SKM-1 (cell line): ENCODE data around the gene SPEN.

Source experiments
- DNase-seq: peaks from one replicate; lab custom pipeline; 2025; ENCODE audit not compliant: unreplicated experiment; lab: John Stamatoyannopoulos, UW

SPEN gene

DNA sequence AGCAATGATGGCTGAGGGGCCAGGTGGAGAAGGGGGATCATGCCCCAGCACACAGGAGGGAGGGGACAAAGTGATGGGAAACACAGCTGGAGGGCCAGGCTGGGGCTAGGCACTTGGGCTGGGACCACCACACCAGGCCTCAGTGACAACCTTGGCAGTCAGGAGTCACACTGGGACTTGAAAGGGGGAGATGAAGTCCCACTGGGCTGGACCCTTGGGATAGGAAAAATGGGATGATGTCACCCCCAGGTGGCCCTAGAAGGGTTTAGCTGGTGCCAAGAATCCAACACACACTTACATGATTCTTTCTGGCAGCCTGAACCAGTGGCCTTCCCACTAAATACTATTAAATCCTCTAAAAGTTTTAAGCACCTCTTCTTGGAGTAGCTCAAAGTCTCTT is 111.3 kb downstream of the SPEN start:
- no peak for DNase-seq

DNA sequence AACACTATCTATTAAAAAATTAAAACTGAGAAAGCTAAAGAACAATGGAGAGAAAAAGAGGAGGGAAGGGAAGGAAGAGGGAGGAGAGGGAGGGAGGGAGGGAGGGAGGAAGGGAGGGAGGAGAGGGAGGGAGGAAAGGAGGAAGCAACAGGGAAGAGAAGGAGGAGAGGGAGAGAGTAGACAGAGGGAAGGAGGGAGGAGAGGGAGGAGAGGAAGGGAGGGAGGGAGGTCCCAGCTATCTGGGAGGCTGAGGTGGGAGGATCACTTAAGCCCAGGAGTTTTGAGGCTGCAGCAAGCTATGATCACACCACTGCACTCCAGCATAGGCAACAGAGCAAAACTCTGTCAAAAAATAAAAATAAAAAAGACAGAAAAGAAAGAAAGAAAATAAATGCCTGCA is 111.9 kb downstream of the SPEN start:
- no peak for DNase-seq

DNA sequence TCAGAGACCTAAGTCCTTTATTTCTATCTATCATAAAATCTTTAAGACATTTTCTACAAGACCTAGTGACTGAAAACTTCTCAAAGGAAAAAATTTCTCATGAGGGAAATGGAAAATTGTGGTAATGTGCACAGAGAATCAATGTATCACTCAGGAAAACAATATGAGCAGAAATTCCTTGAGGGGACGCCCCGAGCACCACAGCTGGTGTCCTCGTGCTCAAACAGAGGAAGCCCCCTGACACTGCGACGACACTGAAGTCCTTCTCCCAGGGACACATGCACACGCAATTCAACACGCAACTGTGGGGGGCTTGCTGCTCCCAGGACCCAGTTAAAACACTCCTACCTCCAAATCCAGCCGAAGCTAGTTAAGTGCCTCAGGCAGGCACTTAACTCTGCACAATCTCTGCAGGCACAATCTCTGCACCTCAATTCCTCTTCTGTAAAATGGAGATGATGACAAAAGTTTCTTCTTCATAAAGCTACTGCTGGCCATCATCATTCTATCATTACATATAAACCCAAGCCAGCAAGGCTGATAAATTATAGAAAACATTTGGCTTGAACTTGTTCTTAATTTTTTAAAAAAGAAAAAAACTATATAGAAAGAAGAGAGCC is 112.4 kb downstream of the SPEN start:
- no peak for DNase-seq

DNA sequence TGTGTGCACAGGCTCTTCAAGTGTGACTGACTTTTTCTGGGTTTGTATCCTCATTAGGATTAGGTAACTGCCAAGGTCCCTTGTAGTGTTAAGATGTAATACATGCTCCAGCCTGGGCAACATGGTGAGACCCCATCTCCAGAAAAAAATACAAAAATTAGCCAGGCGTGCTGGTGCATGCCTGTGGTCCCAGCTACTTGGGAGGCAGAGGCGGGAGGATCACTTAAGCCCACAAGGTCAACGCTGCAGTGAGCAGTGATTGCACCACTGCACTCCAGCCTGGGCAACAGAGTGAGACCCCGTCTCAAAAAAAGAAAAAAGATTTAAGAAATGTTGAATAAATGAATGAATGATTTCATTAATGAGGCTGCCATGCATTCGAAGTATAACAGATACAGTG is 113.3 kb downstream of the SPEN start:
- no peak for DNase-seq

DNA sequence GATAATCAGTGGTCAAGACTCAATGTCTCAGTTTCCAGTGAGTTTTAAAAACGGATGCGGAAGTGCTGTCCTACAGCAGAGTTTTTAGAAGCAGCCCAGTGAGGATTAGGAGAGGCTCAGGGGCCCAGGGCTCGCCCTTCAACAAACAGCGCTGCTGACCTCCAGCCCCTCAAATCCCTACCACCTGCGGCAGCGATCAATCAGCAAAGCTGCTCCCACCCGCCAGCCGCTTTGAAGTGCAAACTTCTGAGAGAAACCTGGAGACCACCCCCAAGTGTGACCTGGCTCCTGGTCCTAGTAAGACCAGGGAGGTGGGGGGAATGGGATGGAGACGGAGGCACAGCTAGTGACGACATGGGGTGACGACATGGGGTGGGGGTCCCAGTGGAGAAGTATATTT is 114.0 kb downstream of the SPEN start:
- no peak for DNase-seq

DNA sequence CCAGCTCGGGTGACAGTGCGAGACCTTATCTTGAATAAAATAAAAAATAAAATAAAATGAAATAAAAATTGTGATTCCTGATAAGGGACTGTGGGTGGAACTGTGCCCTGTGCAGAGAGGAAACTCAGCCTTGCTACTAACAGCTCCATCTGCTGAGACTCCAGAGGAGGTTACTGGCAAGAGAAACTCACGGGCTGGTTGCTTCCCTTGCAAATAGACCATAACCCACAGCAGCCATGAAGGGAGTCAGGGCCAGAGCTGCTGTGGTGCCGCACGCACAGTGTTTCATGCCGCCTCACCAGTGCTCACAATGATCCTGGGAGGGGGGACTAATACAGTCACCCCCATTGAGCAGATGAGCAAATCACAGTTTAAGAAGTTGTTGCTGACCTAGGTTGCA is 114.7 kb downstream of the SPEN start:
- no peak for DNase-seq

DNA sequence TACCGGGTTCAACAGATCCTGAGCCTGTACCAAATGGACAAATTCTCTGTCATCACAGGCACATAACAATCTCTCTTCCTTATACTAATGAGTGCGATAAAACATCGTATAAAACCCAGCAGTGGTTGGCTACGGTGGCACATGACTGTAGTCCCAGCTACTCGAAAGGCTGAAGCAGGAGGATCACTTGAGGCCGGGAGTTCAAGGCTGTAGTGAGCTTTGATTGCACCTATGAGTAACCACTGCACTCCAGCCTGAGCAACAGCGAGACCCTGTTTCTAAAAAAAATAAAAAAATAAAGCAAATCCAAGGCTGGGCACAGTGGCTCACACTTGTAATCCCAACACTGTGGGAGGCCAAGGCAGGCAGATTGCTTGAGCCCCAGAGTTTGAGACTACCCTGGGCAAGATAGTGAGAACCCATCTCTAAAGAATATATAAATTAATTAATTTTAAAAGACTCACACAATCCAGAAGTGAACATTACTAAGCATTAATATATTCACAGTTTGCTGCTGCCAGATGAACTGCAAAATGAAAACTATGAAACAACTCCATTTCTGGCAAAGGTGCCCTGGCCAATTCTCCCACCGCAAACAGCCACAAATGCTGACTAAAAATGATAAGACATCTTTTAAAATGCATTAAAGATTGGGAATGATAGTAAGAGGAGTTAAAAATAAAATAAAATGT is 115.3 kb downstream of the SPEN start:
- no peak for DNase-seq

DNA sequence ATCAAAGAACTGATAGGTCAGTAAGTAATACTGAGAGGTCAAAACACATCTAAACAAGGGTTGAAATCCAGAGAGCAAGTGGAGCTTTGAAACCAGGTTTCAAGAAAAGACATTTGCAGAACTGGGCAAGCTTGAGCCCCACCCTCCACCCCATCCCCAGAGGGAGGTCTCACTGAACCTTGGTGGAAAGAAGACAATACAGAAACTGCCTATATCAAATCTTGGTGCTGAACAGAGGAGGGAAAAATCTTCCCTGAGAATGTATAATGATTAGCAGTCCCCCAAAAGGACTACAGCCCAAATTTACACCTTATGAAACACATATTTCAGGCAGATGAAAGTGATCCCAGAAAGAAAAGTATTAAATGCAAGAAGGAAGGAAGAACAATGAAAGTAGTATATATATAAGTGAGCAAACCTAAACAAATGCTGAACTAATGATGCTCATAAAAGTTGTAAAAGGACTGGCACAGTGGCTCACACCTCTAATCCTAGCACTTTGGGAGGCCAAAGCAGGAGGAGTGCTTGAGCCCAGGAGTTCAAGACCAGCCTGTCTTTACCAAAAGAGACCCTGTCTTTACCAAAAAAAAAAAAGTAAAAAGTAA is 116.0 kb downstream of the SPEN start:
- DNase-seq: no peak

DNA sequence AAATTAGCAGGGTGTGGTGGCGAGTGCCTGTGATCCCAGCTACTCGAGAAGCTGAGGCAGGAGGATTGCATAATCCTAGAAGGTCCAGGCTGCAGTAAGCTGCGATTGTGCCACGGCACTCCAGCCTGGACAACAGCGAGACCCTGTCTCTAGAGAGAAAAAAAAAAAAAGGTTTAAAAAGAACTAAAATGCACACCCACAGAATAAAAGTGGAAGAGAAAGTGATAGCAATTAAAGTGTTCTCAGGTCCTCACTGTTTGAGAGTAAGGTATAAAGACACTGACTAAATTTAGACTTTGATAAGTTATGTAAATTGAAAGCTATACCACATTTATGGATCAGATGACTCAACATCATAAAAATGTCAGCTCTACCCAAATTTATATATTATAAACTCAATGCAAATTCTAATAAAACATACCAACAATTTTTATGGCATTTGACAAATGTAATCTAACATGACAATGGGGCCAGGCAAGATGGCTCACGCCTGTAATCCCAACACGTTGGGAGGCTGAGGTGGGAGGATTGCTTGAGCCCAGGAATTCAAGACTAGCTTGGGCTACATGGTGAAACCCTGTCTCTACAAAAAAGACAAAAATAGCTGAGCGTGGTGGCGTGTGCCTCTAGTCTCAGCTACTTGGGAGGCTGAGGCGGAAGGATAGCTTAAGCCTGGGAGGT is 116.6 kb downstream of the SPEN start:
- DNase-seq: no peak

DNA sequence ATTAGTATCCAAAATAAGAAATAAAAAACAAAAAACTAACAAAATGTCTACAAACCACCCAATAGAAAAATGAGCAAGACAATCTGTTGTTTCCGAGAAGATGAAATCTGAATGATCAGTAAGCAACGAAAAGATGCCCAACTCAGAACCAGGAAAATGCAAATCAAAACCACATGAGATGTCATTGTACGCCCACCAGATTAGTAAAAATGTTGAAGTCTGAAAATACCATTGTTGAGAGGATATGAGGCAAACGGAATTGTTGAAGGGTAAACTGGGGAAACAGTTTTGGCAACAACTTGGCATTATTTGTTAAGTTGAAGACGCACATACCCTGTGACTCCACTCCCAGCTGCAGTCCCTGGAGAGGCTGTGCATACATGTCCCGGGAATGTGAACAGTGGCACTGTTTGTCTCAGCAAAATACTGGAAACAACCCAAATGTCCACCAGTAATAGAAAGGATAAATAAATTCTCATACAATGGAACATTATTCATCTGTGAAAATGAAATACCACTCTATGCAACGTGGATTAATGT is 117.8 kb downstream of the SPEN start:
- DNase-seq: no peak

DNA sequence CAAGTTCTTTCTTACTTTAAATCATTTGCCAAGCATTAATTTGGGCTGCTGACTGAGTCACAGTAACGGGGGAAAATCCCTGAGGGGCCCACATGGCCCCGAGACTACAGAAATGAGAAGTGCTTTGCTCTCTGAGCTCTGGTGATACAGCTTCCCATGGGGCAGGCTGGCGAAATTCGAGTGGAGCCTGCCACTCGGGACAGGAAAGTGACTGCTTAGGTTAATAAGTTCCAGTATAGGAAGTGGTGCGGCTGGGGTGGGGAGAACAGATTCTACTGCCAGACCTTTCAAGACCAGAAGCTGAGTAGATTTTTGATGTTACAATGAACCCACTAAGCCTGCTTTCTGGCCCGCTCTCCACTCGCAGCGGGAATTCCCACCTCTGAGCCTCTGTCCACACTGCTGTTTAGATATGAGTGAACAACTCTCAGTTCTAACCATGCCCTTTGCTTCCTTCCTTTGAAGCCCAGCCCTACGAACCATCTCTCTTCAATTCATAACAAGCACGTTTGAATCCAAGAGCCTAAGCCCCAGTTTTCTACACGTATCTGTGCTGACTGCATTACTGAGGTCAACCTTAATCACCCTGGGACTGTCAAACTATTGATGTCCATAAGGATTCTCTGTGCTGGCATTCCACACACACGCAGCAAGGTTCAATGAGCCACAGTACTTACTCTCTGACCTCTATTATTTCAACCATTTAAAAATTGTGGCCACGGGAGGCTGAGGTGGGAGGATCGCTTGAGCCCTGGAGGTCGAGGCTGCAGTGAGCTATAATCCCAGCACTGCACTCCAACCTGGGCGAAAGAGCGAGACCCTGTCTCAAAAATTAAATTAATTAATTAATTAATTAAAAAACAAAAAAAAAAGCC is 118.8 kb downstream of the SPEN start:
- DNase-seq: no peak

DNA sequence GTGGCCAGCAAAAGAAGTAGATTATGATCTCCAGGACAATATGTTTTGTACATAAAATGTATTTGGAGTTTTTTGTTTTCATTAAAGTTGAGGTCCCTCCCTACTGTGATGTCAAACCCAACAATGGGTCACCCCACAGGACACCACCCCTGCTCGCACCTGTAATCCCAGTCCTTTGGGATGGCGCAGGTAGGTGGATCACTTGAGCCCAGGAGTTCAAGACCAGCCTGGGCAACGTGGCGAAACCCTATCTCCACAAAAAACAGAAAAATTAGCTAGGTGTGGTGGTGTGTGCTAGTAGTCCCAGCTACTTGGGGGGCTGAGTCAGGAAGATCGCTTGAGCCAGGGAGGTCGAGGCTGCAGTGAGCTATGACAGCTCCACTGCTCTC is 119.4 kb downstream of the SPEN start:
- no peak for DNase-seq

DNA sequence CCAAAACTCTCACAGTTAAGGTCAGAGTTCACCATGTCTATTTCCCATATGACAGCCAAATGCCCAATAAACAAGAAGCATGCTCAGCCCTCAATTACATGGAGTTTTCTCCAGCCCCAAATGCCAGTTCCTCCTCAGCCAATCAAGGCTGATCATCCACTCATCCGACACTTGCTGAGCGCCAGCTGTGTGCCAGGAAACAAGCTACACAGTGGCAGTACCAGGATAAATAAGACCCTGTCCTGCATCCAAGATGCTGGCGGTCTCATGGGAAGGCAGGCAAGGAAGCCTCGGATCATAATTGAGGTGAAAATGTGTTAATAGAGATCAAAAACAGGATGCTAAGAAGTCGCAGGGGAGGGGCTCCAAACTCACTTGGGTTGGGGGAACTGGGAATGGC is 120.7 kb downstream of the SPEN start:
- no peak for DNase-seq

DNA sequence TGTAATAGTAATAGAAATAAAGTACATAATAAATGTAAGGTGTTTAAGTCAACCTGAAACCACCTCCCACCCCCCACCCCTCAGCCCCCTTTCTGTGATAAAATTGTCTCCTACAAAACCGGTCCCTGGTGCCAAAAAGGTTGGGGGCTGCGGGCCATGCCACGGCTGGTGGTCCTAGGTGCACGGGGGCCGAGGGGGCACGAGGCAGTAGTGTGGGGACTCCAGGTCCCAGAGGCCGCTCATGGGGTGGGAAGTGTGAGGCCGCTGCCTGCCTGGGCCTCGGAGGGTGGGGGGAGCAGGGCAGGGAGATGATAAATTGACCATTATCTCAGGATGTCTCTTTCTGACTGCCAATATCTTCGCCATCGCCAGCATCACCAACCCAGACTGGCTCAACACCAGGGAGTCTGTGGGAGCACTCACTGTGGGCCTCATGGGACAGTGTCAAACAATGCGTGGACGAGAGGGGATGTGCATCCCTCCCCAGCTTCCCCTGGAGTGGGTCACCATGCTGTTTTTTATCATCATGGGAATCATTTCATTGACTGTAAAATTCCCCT is 121.9 kb downstream of the SPEN start:
- no peak for DNase-seq

DNA sequence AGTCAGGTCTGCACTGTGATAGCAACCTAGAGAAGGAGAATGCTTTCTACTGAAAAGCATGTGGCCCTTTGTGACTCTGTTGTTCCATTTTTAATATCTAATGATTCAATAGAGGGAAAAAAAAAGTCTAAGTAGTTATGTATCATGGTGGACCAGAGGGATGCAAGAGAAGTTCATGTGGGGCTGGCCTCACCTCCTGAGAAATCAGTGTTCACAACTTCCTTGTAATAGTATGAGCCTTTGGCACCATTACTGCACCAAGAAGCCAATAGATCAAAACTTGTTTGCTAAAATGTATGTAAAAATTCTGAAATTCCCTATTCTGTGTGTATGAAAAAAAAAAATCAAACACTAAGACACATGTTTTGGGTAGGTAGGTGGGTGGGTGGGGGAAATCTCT is 123.4 kb downstream of the SPEN start:
- no peak for DNase-seq

DNA sequence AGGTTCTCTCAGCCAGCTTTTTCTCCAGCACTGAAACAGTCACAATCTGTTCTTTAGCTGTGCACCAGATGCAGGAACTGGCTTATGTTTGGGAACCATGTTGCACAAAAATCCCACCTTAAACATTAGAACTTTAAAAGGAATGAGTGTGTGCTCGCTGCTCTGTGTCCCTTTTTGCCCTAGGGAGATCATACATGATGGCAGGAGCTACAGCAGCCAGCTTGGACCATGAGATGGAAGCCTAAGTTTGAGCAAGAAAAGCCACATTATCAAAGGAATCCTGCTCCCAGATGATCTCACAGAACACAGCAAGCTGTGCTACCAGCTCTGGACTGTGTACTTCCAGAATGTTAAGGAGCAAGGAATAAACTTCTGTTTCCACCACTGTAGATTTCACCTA is 124.9 kb downstream of the SPEN start:
- DNase-seq: no peak

DNA sequence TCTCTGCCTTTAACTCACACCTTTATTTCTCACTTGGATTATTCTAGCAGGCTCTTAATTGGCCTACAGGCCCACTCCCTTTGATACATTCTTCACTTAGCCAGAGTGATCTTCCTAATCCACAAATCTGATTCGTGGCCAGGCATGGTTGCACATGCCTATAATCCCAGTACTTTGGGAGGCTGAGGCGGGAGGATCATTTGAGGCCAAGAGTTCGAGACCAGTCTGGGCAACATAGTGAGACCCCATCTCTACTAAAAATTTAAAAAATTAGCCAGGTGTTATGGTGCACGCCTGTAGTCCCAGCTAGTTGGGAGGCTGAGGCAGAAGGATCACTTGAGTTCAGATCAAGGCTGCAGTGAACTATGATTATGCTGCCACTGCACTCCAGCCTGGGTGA is 126.3 kb downstream of the SPEN start:
- no peak for DNase-seq

DNA sequence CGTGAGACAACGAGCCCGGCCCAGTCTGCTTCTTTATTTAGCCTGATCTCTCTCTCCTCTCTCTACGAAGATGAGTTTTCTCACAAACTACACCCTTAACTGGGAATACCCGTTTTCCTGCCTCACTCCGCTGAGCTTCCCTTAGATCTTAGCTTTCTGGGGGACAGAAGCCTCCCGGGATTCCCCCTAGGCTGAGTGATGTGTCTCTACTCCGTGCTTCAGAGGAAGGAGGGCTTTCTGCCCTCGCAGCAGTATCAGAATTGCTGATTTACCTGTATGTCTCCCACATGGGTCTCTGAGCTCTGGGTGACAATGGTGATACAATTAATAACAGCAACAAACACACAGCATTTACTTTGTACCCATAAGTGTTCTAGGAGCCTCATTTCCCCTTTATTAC is 127.3 kb downstream of the SPEN start:
- no peak for DNase-seq

DNA sequence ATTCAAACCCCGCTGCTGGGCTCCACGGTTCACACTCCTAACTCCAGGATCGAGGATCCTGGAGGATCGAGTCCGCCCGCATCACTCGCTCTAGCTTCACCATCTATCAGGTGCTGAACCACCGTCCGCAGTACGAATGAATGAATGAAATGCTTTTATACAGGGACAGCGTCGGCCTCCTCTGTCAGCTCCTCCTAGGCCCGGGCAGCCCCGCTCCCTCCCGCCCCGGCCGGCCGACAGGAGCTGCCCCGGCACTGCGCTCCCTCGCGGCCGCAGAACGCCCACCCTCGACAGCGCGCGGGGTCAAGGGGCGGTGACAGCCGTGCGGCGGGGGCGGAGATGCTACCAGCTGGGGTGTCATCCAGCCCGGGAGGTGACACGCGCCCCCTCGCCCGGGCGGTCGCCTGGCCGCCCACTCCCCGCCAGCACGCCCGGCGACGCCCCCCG is 127.9 kb downstream of the SPEN start:
- no peak for DNase-seq

DNA sequence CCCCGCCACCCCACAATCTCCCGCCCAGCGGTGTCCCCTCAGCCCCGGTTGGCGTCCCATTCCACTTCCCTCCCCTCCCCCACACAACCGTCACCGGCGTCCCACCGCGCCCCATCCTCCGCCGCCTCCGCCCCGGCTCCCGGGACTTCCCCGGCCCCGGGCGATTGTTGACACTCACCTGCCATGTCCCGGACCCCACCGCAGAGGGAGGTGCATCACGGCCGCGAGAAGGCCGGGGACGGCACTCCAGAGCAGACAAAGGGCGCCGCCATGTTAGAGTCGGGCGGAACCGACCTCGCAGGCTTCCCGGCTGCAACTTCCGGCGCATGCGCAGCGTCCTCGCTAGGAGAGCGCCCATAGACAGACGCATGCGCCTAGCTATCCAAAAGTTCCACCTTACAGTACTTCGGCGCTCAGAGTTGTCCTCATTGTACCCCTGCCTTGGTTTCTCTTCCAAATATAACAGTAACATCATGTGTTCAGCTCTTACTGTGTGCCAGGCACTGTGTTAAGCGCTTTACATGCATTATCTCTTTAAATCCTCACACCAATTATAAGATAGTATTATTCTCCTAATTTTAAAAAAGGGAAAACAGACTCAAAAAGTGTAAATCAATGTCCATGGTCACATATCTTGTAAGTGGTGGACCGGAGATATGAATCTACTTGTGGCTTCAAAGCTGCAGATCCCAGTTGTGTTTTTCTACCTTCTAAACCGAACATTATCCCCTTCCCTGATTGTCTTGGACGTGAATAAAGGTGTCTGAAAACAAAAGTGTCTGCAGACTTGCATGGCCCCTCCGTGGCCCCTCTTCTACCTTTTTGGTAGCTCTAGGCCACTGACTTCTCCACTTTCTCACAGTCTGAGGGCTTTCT is 128.5 kb downstream of the SPEN start, which contains the start of gene ZBTB17:
TSS of gene ZBTB17 (minus strand) at position 297 of the 876 bp plus-strand sequence. CDS start 27,606 bp downstream, outside the sequence.
- DNase-seq: peak; percentile 81
